HG02588 (cell line): ENCODE results near the gene GCHFR.

Source experiments
- ATAC-seq: cut with Tn5 transposase; IDR thresholded peaks from one replicate; pipeline ENCODE4 v1.9.1; 2021; ENCODE audit warnings: mild to moderate bottlenecking, moderate library complexity; ENCODE audit not compliant: unreplicated experiment

GCHFR gene

GRCh38 chr15:40808861-40809450, 45.1 kb downstream of the GCHFR start:
- ATAC-seq, result no peak

- no peak for ATAC-seq
These were observed 49.0 kb downstream of the GCHFR start for GRCh38 chr15:40812721-40813425.

GRCh38 chr15:40815042-40815698, 51.3 kb downstream of the GCHFR start:
- no peak for ATAC-seq
